Ramos (cell line): Measurements from ENCODE around the gene NUP133.

Experiments used
- in situ Hi-C: fragments of 300-500 bp; cut with MboI; formaldehyde crosslinking; loops from one replicate; pipeline ENCODE4 v1.14.3; 2022; ENCODE audit warnings: low sequenced_read_pairs; ENCODE audit not compliant: unreplicated experiment

The NUP133 gene

GRCh38 chr1:229392936-229393335 lies 115.2 kb downstream of the NUP133 start:
- in situ Hi-C loops: no loop called here
